ENCODE results near the gene SLC6A2.

Gene SLC6A2

DNA sequence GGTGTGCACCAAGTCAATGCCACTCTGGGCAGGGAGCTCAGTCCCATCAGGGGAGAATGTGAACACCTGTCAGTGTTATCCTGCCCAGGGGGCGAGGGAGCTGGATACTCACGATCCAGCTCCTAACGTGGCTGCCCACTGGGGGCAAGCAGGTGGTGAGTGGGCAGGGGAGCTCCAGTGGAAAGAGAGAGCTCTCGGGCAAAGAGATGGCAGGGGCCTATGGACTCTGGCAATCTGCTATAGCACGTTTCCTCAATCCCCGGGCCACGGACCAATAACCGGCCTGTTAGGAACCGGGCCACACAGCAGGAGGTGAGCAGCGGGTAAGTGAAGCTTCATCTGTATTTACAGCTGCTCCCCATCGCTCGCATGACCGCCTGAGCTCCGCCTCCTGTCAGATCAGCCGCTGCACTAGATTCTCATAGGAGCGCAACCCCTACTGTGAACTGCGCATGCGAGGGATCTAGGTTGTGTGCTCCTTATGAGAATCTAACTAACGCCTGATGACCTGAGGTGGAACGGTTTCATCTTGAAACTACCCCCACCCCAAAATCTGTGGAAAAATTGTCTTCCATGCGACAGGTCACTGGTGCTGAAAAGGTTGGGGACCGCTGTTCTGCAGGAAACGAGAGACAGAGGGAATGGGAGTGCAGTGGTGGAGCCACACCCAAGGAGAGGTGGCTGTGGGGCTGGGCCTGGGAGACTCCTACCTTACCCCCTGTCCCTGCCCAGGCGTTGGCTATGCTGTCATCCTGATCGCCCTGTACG, 15.6 kb downstream of the SLC6A2 start:
- no peak for DNase-seq (ENCODE audit: low read depth in 2 of 2)

DNA sequence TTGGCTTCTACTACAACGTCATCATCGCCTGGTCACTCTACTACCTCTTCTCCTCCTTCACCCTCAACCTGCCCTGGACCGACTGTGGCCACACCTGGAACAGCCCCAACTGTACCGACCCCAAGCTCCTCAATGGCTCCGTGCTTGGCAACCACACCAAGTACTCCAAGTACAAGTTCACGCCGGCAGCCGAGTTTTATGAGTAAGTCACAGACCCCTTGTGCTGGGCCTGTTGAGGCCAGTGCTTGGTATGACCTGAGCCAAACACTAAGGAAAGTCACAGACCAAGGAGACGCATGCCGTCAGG, 16.1 kb downstream of the SLC6A2 start:
- DNase-seq (ENCODE audit: low read depth in 2 of 2), result no peak

DNA sequence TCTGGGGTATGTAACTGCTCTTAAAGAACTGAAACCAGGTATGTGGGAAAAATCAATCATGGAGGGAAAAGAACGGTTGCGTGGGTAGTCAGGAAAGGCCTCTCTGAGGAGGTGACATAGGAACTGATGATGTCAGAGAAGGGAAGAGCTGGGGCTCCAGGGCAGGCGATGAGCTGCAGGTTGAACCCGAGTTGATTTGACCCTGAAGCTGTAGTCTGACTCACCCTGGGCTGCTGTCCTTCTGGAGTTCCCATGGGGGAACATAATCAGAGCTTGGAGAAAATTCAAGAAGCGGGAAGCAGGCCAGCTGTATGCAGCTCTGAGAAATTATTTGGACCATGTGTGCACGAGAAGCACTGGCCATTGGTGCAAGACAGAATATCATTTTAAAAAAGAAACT, 16.7 kb downstream of the SLC6A2 start:
- no peak for DNase-seq (ENCODE audit: low read depth in 2 of 2)

DNA sequence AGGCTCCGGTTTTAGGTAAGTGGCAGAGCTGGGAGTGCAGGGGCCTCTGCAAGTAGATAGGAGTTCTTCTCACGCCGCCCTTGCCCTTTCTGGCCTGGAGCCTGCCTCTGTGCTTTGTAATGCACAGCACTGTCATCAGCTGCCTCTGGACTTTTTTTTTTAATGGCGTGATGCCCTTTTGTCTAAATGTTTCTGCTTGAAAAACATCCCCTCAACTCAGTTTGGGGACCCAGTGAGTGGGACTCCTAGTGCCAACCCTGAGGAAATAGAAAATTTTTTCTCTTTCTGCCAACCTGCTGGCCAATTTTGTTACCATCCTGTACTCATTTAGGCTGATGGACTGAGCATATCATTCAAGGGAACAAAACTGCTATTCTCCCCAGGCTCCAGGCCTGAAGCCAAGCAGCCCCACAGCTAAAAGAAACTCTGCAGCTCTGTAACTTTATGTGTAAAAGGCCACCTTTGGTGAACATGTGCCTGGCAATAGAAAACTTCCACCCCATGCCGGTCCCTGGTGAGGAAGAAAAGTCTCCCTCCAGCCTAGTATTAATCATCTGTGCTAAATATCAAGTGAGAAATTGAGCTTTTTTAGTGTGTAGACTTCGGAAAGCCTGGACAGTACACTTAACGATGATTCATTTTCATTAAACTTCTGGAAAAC, 22.5 kb downstream of the SLC6A2 start:
- no peak for DNase-seq (ENCODE audit: low read depth in 2 of 2)

DNA sequence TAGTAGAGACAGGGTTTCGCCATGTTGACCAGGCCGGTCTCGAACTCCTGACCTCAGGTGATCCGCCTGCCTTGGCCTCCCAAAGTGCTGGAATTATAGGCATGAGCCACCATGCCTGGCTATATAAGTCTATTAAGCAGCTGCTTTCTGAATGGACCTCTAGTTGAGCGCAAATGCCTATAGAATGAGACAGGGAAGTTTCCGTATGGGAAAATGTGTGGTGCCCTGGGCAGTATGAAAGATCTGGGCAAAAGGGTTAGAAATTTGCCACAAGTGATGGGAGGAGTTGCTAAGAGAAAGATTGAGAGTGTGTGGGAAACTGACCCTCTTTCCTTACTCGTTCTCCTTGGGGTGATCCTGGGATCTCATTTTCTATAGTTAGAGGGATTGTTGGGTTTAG, 26.3 kb downstream of the SLC6A2 start:
- no peak for DNase-seq (ENCODE audit: low read depth in 2 of 2)

DNA sequence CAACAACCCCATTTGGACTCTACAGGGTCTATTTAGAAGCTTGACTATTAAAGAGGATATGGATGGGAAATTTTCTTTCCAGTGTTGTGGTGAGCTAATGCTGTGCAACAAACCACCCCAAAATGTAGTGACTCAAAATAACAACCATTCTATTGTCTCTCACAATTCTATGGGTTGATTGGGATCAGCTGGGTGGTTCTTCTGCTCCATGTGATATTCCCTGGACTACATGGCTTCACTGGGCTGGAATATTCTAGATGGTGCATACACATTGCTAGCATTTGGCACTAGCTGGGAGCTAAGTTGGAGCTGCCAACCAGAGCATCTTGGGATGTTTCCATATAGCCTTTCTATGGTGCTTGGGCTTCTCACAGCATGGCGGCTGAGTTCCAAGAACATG, 30.2 kb downstream of the SLC6A2 start:
- no peak for DNase-seq (ENCODE audit: low read depth in 2 of 2)

DNA sequence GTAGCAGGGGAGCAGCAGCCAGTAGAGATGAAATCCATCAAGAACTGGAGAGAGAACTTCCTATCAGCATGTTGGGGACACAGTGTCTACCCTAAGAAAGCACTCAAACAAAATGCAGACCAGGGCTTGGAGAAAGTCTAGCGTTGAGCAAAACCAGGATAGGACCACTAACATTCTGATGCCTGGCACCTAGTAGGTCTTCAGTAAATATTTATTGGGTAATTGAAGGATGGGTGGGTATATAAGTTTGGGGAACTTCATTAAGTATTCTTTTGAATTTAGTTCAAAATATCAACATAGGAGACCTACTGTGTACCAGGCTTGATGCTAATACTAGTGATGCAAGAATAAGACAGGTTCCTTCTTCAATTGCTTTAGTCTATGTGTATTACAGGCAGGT, 30.9 kb downstream of the SLC6A2 start:
- no peak for DNase-seq (ENCODE audit: low read depth in 2 of 2)

DNA sequence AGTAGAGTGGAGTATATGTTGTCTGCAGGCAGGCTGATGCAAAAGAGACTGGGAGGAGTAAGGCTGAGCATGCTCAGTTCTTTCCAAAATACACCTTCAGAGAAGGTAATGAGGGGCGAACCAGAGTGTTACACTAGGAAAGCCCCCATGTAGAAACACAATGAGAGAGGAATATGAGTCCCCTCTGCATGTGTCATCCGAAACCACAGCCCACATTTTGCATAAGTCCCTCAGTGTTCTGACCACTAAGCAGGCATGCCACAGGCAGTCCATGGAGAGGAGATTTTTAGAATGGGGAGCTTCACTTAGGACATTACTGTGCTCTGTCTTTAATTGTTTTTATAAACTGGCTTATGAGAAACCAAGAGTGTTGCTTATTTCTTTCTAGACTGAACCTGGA, 32.0 kb downstream of the SLC6A2 start:
- no peak for DNase-seq (ENCODE audit: low read depth in 2 of 2)

DNA sequence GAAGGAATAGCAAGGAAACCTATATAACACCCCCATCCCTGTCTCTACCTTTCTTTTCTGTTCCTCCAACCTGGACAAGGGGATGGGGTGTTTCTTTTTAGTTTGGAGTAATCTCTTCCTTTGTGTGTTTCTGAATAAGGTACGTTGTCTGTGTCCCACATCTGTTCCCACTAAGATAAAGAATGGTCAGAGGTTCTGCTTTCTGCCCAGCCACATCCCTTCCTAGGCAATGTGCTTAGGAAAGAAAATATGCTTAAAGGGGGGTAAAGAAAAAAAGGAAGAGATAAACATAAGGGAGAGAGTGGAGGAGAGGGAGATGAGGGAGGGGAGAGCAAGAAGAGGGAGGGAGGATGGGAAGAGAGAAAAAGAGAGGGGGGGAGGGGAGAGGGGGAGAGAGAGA, 35.1 kb downstream of the SLC6A2 start:
- DNase-seq (ENCODE audit: low read depth in 2 of 2), result no peak

DNA sequence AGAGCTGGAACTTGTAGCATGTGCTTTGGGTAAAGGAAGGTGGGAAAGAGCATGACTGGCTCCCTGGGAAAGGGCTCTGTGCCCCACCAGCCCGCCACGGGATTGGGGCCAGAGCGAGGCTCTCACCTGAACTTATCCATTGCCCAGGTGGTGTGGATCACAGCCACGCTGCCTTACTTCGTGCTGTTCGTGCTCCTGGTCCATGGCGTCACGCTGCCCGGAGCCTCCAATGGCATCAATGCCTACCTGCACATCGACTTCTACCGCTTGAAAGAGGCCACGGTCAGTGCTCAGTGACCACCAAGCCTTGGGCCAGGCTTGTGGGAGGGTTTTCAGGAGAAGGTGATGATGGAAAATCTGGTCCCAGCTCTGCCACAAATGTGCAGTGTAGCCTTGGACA, 36.0 kb downstream of the SLC6A2 start:
- no peak for DNase-seq (ENCODE audit: low read depth in 2 of 2)

DNA sequence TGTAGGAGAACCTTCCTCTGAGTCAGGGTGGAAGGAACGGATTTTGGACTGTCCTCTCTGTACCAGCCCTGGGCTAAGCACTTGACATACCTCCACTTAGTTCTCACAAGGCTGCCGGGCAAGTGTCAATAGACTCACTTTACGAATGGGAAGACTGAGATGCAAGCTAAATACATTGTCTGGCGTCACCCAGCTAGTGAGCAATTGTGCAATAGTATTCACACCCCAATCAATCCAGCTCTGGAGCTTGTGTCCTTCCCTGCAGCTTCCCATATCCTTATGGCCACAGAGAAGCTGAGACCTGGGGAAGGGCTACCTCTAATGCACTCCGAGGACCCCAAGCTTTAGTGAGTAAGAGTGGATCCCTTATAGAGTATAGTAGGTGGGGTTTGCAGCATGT, 39.8 kb downstream of the SLC6A2 start:
- DNase-seq (ENCODE audit: low read depth in 2 of 2), result no peak

DNA sequence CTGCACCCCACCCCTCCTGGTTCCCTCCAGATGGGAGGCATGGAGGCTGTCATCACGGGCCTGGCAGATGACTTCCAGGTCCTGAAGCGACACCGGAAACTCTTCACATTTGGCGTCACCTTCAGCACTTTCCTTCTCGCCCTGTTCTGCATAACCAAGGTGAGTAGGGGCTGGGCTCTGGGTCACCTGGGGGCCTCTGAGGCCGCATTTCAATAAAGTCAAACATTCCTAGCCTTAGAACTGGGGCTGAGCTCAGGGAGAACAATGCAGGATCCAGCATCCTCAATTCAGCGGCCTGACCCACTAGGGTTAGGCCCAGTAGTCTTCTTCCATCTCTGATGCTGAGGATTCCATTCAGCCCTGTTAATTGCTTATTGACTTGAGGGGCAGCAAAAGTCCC, 42.1 kb downstream of the SLC6A2 start:
- DNase-seq (ENCODE audit: low read depth in 2 of 2), result no peak

DNA sequence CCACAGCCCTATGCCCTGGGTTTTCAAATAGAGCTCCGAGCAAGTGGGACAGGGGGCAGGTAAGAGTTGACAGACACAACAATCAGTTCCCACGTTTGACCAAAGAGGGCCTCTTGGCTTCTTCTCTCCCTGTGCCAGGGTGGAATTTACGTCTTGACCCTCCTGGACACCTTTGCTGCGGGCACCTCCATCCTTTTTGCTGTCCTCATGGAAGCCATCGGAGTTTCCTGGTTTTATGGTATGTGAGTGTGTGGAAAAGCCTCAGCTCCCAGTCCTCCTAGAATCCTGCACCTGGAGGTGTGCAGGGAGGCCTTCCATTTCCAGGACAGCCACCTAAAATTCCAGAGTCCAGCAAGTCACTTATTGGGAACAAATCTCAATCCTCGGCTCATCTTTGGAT, 42.5 kb downstream of the SLC6A2 start:
- DNase-seq (ENCODE audit: low read depth in 2 of 2), result no peak

DNA sequence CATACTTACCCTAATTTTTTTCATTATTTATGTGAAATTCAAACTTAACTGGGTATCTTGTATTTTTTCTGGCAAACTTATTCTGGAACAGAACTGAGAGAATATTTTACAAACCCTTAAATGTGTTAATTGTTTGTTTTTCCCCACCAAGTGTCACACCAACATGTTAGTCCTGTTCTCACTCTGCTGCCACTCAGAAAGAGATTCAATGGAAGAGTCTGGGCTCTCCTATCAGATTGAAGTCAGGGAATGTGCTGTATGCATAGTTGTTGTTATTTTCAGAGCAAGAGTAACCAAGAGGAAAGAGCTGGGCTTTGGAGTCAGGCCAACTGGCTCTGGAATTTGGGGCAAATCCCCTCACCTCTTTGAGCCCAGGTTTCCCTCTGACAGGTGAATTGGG, 43.2 kb downstream of the SLC6A2 start:
- no peak for DNase-seq (ENCODE audit: low read depth in 2 of 2)

DNA sequence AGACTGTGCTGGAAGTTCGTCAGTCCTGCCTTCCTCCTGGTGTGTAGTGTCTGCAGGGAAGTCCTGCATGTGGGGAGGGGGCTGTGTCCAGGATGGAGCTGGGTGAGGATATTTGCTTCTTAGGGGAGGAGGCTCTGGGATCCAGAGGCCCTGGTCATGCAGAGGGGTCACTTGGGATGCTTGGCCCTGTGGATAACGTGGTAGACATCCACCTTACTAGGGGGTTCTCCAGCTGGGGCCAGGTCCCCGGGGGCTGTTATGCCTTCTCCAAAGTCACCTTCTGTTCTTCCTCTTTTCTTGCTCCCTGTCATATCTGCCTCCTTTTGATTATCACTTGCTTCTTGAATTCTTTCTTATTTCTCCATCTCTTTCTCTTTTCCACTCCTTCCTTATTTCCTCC, 43.8 kb downstream of the SLC6A2 start:
- DNase-seq (ENCODE audit: low read depth in 2 of 2), result no peak

DNA sequence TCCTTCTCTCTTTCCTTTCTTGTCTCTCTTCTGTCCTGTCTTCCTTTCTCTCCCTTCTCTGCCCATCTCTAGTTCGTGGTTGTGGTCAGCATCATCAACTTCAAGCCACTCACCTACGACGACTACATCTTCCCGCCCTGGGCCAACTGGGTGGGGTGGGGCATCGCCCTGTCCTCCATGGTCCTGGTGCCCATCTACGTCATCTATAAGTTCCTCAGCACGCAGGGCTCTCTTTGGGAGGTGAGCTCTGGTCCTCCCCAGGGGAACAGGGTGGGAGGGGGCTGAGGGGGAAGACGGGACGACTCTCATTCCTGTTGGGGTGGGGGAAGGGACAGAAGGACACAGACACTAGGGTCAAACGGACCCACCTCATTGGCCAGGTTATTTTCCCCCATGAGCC, 44.3 kb downstream of the SLC6A2 start:
- DNase-seq (ENCODE audit: low read depth in 2 of 2), result no peak

DNA sequence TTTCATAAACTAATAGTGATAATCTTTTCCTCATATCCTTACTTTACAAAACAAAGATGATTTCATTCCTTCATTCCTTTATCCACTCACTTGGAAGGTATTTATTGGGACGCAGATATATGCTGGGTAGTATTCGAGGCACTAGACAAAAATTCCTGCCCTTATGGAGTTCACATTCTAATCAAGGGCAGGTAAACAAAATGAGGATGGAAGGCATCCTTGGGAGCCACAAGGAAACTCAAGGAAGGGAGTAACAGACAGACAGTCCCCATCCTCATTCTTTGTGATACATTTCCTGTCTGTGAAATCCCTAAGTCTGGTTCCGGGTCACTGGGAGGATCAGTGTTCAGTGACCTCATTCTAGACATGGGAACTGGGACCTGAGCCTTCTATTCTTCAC, 45.2 kb downstream of the SLC6A2 start:
- no peak for DNase-seq (ENCODE audit: low read depth in 2 of 2)

DNA sequence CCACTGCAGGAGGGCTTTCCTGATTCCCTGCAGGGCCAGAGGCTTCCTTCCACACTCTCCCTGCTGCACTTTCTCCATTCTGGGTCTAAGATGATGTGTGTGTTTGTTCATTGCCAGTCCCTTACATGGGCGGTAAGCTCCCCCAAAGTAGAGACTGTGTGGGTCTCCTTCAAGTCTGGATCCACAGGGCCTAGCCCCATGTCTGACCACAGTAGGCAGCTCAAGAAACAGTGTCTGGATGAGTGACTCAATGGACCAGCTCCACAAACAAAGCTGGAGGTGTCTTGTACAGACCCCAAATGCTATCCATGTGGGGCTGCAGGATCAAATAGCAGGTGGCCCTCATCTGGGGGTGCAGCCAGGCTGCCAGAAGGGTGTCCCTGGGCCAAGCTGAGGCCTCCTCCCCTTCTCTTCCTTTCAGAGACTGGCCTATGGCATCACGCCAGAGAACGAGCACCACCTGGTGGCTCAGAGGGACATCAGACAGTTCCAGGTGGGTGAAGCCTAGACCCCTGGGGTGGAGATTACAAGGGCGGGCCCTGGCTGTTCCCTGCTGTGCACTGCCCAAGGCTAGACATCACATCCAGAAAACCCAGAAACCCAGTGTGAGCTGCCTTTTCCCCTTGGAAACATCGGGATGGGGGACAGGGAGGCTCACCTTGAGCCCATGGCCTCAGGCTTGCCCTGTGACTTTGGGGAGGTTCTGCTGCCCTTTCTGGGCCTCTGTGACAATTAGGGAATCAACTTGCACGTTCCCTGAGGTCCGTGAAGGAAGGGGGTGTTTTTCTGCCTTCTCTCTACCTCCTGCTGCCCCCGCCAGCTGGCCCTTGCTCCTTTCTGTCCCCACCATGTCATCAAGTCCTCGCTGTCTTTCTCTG, 45.9 kb downstream of the SLC6A2 start:
- no peak for DNase-seq (ENCODE audit: low read depth in 2 of 2)

DNA sequence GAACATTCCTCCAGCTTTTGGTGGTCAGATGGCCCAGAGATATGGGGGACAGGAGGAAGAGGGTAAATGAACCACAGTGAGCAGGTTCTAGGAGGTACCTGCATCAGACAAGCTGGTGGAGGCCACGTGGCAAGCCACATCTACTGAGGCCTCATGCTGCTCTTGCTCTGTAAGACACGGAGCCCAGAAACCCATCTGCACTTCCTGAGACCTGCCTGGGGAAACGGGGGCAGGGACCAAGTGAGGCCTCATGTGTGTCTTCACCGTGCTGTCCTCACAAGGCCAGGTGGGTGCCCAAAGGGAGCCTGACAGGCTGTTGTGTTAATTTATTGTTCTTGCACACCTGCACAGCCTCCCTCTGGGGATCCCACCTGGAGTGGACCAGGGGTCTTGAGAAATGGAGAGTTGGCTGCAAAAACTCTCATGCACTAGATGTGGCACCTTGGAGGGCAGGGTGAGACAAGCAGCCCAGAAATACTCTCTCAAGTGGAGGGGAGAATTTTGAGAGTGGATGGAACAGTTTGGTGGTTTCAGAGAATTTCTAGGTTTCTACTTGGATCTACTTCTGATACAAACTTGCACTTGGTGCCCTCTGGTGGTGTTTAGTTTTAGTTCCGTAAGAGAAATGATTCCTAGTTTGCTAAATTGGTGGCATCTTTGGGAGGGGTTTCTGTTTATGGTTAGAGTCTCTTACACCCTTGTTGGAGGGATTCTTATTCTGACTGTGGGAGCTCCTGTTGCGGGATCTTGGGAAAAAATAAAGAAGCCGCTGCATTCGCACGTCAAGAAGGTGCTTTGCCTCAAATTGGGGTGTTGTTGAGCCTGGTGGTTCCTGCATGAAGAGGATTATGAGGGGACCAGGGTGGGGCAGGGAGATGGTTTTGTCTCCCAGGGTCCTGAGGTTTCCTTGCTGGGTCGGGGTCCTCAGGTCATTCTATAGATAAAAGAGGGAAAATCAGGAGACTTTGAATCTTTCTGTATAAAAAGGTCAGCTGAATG, 47.5 kb downstream of the SLC6A2 start:
- no peak for DNase-seq (ENCODE audit: low read depth in 2 of 2)

DNA sequence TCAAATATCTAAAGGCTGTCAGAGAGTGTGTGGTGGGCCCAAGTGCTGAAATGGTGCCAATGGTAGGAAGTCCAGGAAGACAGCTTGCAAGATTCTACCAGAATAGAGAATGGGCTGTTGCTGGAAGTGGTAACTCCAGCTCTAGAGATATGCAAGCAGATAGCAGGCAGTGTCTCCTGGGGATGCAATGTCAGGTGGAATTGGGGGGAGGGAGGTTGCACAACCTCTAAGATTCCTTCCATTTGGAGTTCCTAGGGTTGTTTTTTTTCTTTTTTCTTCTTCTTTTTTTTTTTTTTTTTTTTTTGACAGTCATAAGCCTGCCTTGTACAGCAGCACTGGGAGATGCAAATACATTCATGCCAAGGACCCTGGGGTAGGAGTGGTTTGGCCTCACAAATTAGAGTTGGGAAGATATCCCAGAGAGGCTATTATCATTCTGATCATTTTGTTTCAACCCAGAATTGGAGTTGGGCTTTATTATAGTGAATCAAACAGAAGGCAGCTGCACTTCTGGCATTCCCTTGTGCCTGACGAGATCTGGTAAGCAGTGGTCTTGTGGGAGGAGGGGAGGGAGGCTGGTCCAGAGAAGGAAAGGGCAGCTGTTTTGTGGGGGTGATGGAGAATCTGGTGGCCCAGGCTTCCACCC, 51.1 kb downstream of the SLC6A2 start:
- DNase-seq (ENCODE audit: low read depth in 2 of 2), result no peak

DNA sequence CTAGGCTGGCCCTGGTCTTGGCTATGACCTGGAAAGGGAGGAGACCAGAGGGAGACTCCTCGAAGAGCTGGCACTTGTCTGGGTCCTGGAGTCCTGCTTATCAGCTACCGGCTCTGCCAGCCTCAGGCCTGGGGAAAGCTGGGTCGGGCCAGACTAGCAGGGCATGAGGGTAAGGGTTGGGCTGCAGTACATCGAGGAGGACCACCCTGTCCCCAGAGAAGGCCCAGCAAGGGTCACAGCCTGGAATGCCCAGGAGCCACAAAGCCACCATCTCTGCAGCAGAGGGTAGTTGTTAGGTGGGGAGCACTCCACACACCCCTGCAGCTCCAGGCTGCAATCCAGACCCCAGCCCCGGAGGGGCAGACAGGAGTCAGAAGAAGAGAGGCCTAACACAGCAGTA, 54.0 kb downstream of the SLC6A2 start:
- no peak for DNase-seq (ENCODE audit: low read depth in 2 of 2)

Measured in stimulated activated CD8-positive, alpha-beta memory T cell treated with anti-CD3 and anti-CD28 coated beads, Interleukin-7, amount 100 ng/mL, for 4 hours (primary cell).